Measurements from ENCODE around the gene HVCN1.
"Not testable (repeated sequence)": the region's sequence is repeated elsewhere in the genome, so short reads cannot be mapped to it uniquely, and the experiment has no call there.

HVCN1 gene

GRCh38 chr12:110606253-110606611 lies 82.7 kb downstream of the HVCN1 start:
- Histone ChIP-seq H3K4me1 (ENCODE audit: control insufficient read depth, insufficient read depth, low read length, poor library complexity, severe bottlenecking) (no peaks in the 10 kb centered on the region), H3K36me3 (ENCODE audit: control insufficient read depth, insufficient read depth, low read length) (no peaks in the 10 kb centered on the region), H3K4me3 (ENCODE audit: insufficient read depth, low read depth, low read length, poor library complexity, severe bottlenecking) (peak overlapping the region; percentile 40), H3K27ac (ENCODE audit: insufficient read depth, low read length, poor library complexity, severe bottlenecking) (no peak overlapping the region), H3K9me3 (ENCODE audit: control insufficient read depth, low read length) (no peaks in the 10 kb centered on the region), H3K27me3 (replicated peaks; ENCODE audit: control insufficient read depth, insufficient read depth, low read length, poor library complexity, severe bottlenecking) (no peaks in the 10 kb centered on the region)
- DNase-seq = no peak

GRCh38 chr12:110602085-110602814 lies 86.7 kb downstream of the HVCN1 start:
- not testable (repeated sequence) for H3K36me3 ChIP-seq (ENCODE audit: control insufficient read depth, insufficient read depth, low read length); H3K27ac ChIP-seq (ENCODE audit: insufficient read depth, low read length, poor library complexity, severe bottlenecking); H3K9me3 ChIP-seq (ENCODE audit: control insufficient read depth, low read length); H3K4me3 ChIP-seq (ENCODE audit: insufficient read depth, low read depth, low read length, poor library complexity, severe bottlenecking); H3K27me3 ChIP-seq (replicated peaks; ENCODE audit: control insufficient read depth, insufficient read depth, low read length, poor library complexity, severe bottlenecking); H3K4me1 ChIP-seq (ENCODE audit: control insufficient read depth, insufficient read depth, low read length, poor library complexity, severe bottlenecking)
- DNase-seq = peak in 2 of 3 donors; percentile 11 to 38

- Histone ChIP-seq H3K4me3 (ENCODE audit: insufficient read depth, low read depth, low read length, poor library complexity, severe bottlenecking) (no peak overlapping the region), H3K27ac (ENCODE audit: insufficient read depth, low read length, poor library complexity, severe bottlenecking) (no peak overlapping the region), H3K27me3 (replicated peaks; ENCODE audit: control insufficient read depth, insufficient read depth, low read length, poor library complexity, severe bottlenecking) (no peaks in the 10 kb centered on the region), H3K4me1 (ENCODE audit: control insufficient read depth, insufficient read depth, low read length, poor library complexity, severe bottlenecking) (no peaks in the 10 kb centered on the region), H3K9me3 (ENCODE audit: control insufficient read depth, low read length) (no peaks in the 10 kb centered on the region), H3K36me3 (ENCODE audit: control insufficient read depth, insufficient read depth, low read length) (no peaks in the 10 kb centered on the region)
- DNase-seq = no peak
These were observed 88.7 kb downstream of the HVCN1 start for GRCh38 chr12:110600254-110600653.

DNA sequence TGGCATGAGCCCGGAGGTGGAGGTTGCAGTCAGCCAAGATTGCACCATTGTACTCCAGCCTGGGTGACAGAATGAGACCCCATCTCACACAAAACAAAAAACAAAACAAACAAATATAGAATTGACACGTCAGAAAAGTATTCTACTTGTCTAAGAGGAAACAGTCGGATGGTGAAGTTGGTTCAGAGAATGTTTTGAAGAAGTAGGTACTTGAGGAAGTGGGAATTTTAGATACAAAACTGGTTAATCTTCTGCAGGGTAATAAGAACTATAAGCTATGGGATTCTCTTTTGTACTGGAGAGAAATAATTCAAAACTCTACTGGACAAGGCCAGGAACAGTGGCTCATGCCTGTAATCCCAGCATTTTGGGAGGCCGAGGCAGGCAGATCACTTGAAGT lies 89.6 kb downstream of the HVCN1 start:
- H3K27ac ChIP-seq (ENCODE audit: insufficient read depth, low read length, poor library complexity, severe bottlenecking) = no peak overlapping the region
- DNase-seq = no peak
- H3K4me3 ChIP-seq (ENCODE audit: insufficient read depth, low read depth, low read length, poor library complexity, severe bottlenecking) = no peak overlapping the region
- no peaks in the 10 kb centered on the region for H3K27me3 ChIP-seq (replicated peaks; ENCODE audit: control insufficient read depth, insufficient read depth, low read length, poor library complexity, severe bottlenecking)
- H3K36me3 ChIP-seq (ENCODE audit: control insufficient read depth, insufficient read depth, low read length) = no peaks in the 10 kb centered on the region
- no peaks in the 10 kb centered on the region for H3K9me3 ChIP-seq (ENCODE audit: control insufficient read depth, low read length)
- no peaks in the 10 kb centered on the region for H3K4me1 ChIP-seq (ENCODE audit: control insufficient read depth, insufficient read depth, low read length, poor library complexity, severe bottlenecking)
